ENCODE results near the gene SLC6A1. TPM values are rescaled to one million over a fixed set of nuclear protein-coding genes. Genes with fewer than 3 reads are reported as not detected.

SLC6A1 gene
- total RNA-seq, 1 donor from 2014 or later, result under 0.01 TPM

- no peak for DNase-seq (ENCODE audit: low read depth in 2 of 2)
Measured at GRCh38 chr3:10970306-10970960, 22.1 kb upstream of the SLC6A1 start.

- DNase-seq (ENCODE audit: low read depth in 2 of 2), result no peak
Measured at GRCh38 chr3:10972072-10972782, 20.3 kb upstream of the SLC6A1 start.

- DNase-seq (ENCODE audit: low read depth in 2 of 2), result no peak
Measured at GRCh38 chr3:10973046-10973595, 19.4 kb upstream of the SLC6A1 start.

GRCh38 chr3:10974131-10974530 lies 18.4 kb upstream of the SLC6A1 start:
- DNase-seq (ENCODE audit: low read depth in 2 of 2), result no peak

GRCh38 chr3:10974746-10975375 lies 17.7 kb upstream of the SLC6A1 start:
- no peak for DNase-seq (ENCODE audit: low read depth in 2 of 2)

GRCh38 chr3:10975695-10976234 lies 16.8 kb upstream of the SLC6A1 start:
- DNase-seq (ENCODE audit: low read depth in 2 of 2), result no peak

- no peak for DNase-seq (ENCODE audit: low read depth in 2 of 2)
Measured at GRCh38 chr3:10976770-10977169, 15.8 kb upstream of the SLC6A1 start.

GRCh38 chr3:10977892-10978510 lies 14.5 kb upstream of the SLC6A1 start:
- no peak for DNase-seq (ENCODE audit: low read depth in 2 of 2)

GRCh38 chr3:10978956-10979355 lies 13.6 kb upstream of the SLC6A1 start:
- DNase-seq (ENCODE audit: low read depth in 2 of 2), result no peak

- no peak for DNase-seq (ENCODE audit: low read depth in 2 of 2)
Measured at GRCh38 chr3:10980312-10980711, 12.2 kb upstream of the SLC6A1 start.

- no peak for DNase-seq (ENCODE audit: low read depth in 2 of 2)
Measured at GRCh38 chr3:10981031-10981430, 11.5 kb upstream of the SLC6A1 start.

GRCh38 chr3:10981961-10982360 lies 10.6 kb upstream of the SLC6A1 start:
- no peak for DNase-seq (ENCODE audit: low read depth in 2 of 2)

- peak in 1 of 2 donors; percentile 58 for DNase-seq (ENCODE audit: low read depth in 2 of 2)
Measured at GRCh38 chr3:10982782-10983181, 9.8 kb upstream of the SLC6A1 start.

GRCh38 chr3:10983219-10983916 lies 9.2 kb upstream of the SLC6A1 start:
- DNase-seq (ENCODE audit: low read depth in 2 of 2), result peak; percentile 38 to 76

GRCh38 chr3:10984371-10984896 lies 8.1 kb upstream of the SLC6A1 start:
- no peak for DNase-seq (ENCODE audit: low read depth in 2 of 2)

GRCh38 chr3:10985181-10985580 lies 7.4 kb upstream of the SLC6A1 start:
- no peak for DNase-seq (ENCODE audit: low read depth in 2 of 2)

GRCh38 chr3:10986592-10986991 lies 6.0 kb upstream of the SLC6A1 start:
- DNase-seq (ENCODE audit: low read depth in 2 of 2), result no peak

GRCh38 chr3:10988001-10988665 lies 4.4 kb upstream of the SLC6A1 start:
- no peak for DNase-seq (ENCODE audit: low read depth in 2 of 2)

- DNase-seq (ENCODE audit: low read depth in 2 of 2), result no peak
Measured at GRCh38 chr3:10988991-10989484, 3.5 kb upstream of the SLC6A1 start.

All from lung microvascular endothelial cell (primary cell).